GM12878 (cell line): ENCODE data around the gene CRYGN. TPM values are rescaled to one million over a fixed set of nuclear protein-coding genes. Genes with fewer than 3 reads are reported as not detected.

ENCODE experiments used
- ATAC-seq: fragments of 200-7000 bp; cut with Tn5 transposase; 3 replicates; pipeline ENCODE4 v1.9.1; 2020; ENCODE audit warnings: mild to moderate bottlenecking, moderate library complexity
- BruUV-seq: library from RNA; stranded (reverse); fragments of 400-500 nt; replicated peaks from 2 replicates; lab custom pipeline; 2021; lab: Mats Ljungman, UMichigan
- CTCF ChIA-PET: fragments of 300-600 bp; sonication (Branson Sonifier 250); formaldehyde crosslinking; extraction: SDS; loops from one replicate; lab custom pipeline; 2021; ENCODE audit warnings: inconsistent platforms; lab: Yijun Ruan, JAX
- POLR2A ChIA-PET: fragments of 350-600 bp; formaldehyde crosslinking; extraction: SDS; loops from one replicate; lab custom pipeline; 2021; ENCODE audit warnings: inconsistent platforms; lab: Charles Lee
- RAD21 ChIA-PET: fragments of 300-600 bp; sonication (Branson Sonifier 250); formaldehyde crosslinking; loops from one replicate; lab custom pipeline; 2023; ENCODE audit warnings: antibody characterized with exemption; ENCODE audit not compliant: unreplicated experiment; lab: Charles Lee
- SMC1A ChIA-PET: fragments of 300-600 bp; sonication (Branson Sonifier 250); formaldehyde crosslinking; loops from one replicate; lab custom pipeline; 2023; ENCODE audit not compliant: unreplicated experiment, uncharacterized antibody; lab: Charles Lee
- DNase-seq: peaks from one replicate; pipeline ENCODE4 v3.0.0-alpha.2; 2011; ENCODE audit warnings: low read depth, low spot score
- FAIRE-seq: peaks from 3 replicates; lab custom pipeline; 2011; peaks lifted over from hg19 to GRCh38; lab: Jason Lieb, UNC
- H2AFZ ChIP-seq: 2 replicates; pipeline ENCODE4 v1.6.0; 2011; ENCODE audit warnings: low read depth, low read length, control low read depth; ENCODE audit not compliant: control insufficient read depth
- H3K27ac ChIP-seq: 2 replicates; pipeline ENCODE4 v1.5.1; 2011; ENCODE audit warnings: control low read depth; ENCODE audit not compliant: control insufficient read depth, insufficient read depth
- H3K27me3 ChIP-seq, 2 experiments: replicated peaks in 1 of 2; 2 replicates each; pipeline versions ENCODE4 v1.6.0 to v1.6.1; 2011; ENCODE audit warnings: low read length in 1 of 2; ENCODE audit not compliant: control insufficient read depth in 2 of 2, insufficient read depth in 2 of 2
- H3K36me3 ChIP-seq, 2 experiments: 2 replicates each; pipeline ENCODE4 v1.5.1; 2011; ENCODE audit warnings: low read length in 1 of 2; ENCODE audit not compliant: control insufficient read depth in 2 of 2, insufficient read depth in 2 of 2
- H3K4me1 ChIP-seq: 2 replicates; pipeline ENCODE4 v1.6.1; 2011; ENCODE audit warnings: mild to moderate bottlenecking, low read length, moderate library complexity, mixed read lengths; ENCODE audit not compliant: control insufficient read depth, insufficient read depth
- H3K4me2 ChIP-seq: 2 replicates; pipeline ENCODE4 v1.6.0; 2011; ENCODE audit warnings: control low read depth; ENCODE audit not compliant: control insufficient read depth, insufficient read depth
- H3K4me3 ChIP-seq: fragments of 200-600 bp; sonication (generic); 2 replicates; pipeline ENCODE4 v1.5.1; 2016
- H3K79me2 ChIP-seq: 2 replicates; pipeline ENCODE4 v1.6.0; 2011; ENCODE audit warnings: low read length; ENCODE audit not compliant: control insufficient read depth, insufficient read depth
- H3K9ac ChIP-seq: 2 replicates; pipeline ENCODE4 v1.8.0; 2011; ENCODE audit warnings: low read length, control low read depth, mixed read lengths; ENCODE audit not compliant: control insufficient read depth, insufficient read depth
- H3K9me3 ChIP-seq: replicated peaks from 3 replicates; pipeline ENCODE4 v1.5.1; 2011; ENCODE audit warnings: mild to moderate bottlenecking, low read length; ENCODE audit not compliant: control insufficient read depth, insufficient read depth
- H4K20me1 ChIP-seq: 2 replicates; pipeline ENCODE4 v1.6.0; 2011; ENCODE audit not compliant: control insufficient read depth, insufficient read depth
- ATF7 ChIP-seq: fragments of 450-650 bp; IDR thresholded peaks from 2 replicates; pipeline ENCODE4 v1.6.1; 2016; ENCODE audit warnings: low read depth, mild to moderate bottlenecking
- CREB1 ChIP-seq: IDR thresholded peaks from 2 replicates; pipeline ENCODE4 v1.6.1; 2012; ENCODE audit warnings: low read depth, mild to moderate bottlenecking, inconsistent platforms
- EED ChIP-seq: sonication (generic); IDR thresholded peaks from 2 replicates; pipeline ENCODE4 v1.6.1; 2016; ENCODE audit warnings: antibody characterized with exemption, low read depth
- EZH2 ChIP-seq: IDR thresholded peaks from 2 replicates; pipeline ENCODE4 v1.6.1; 2012; ENCODE audit warnings: low read depth, mild to moderate bottlenecking, control low read depth, inconsistent platforms, low read length, borderline replicate concordance; ENCODE audit not compliant: control insufficient read depth
- GABPA ChIP-seq: IDR thresholded peaks from 2 replicates; pipeline ENCODE4 v1.6.1; 2014; ENCODE audit warnings: antibody characterized with exemption, low read depth, mild to moderate bottlenecking, inconsistent platforms
- GATAD2B ChIP-seq: fragments of 450-650 bp; conservative IDR thresholded peaks from 2 replicates; pipeline ENCODE4 v1.6.1; 2017; ENCODE audit warnings: low read depth, mild to moderate bottlenecking, moderate library complexity
- MYB ChIP-seq: fragments of 150-350 bp; IDR thresholded peaks from 2 replicates; pipeline ENCODE4 v1.6.1; 2014; ENCODE audit warnings: mild to moderate bottlenecking, low read depth, low read length, borderline replicate concordance
- MYC ChIP-seq: IDR thresholded peaks from 2 replicates; pipeline ENCODE4 v1.6.1; 2011; ENCODE audit warnings: mild to moderate bottlenecking, low read length, moderate library complexity, inconsistent platforms; ENCODE audit not compliant: insufficient read depth, insufficient replicate concordance, insufficient read length, severe bottlenecking
- NBN ChIP-seq: fragments of 450-650 bp; IDR thresholded peaks from 2 replicates; pipeline ENCODE4 v1.6.1; 2016
- PAX8 ChIP-seq: fragments of 450-650 bp; IDR thresholded peaks from 2 replicates; pipeline ENCODE4 v1.6.1; 2017; ENCODE audit warnings: mild to moderate bottlenecking, moderate library complexity
- SUPT20H ChIP-seq: IDR thresholded peaks from 2 replicates; pipeline ENCODE4 v1.6.1; 2011; ENCODE audit warnings: low read depth, mild to moderate bottlenecking, low read length, moderate library complexity, borderline replicate concordance; ENCODE audit not compliant: control insufficient read depth
- ZSCAN29 ChIP-seq: fragments of 450-650 bp; IDR thresholded peaks from 2 replicates; pipeline ENCODE4 v1.6.1; 2017; ENCODE audit warnings: mild to moderate bottlenecking, moderate library complexity
- WGBS: methylation state at CpG from one replicate; pipeline ENCODE4 v1.1.6; 2016; ENCODE audit warnings: low lambda C conversion rate; ENCODE audit not compliant: insufficient replicate concordance, insufficient coverage; ENCODE audit errors: missing lambda C conversion rate; 5-methylcytosine and 5-hydroxymethylcytosine counted together
- in situ Hi-C: fragments of 300-500 bp; cut with MboI; formaldehyde crosslinking; loops from 9 replicates; pipeline ENCODE4 v1.14.3; 2018; ENCODE audit warnings: mixed read lengths
- intact Hi-C: fragments of 100-400 bp; cut with micrococcal nuclease; formaldehyde crosslinking; loops from one replicate; pipeline ENCODE4 v1.14.2; 2022; ENCODE audit not compliant: unreplicated experiment
- polyA plus RNA-seq, 11 experiments: library from polyadenylated mRNA; depleted of rRNA in 4 of 11; unstranded in 6 of 11; stranded (reverse) in 5 of 11; fragments of >200 nt; fragmentation: Nextera tagmentation in 4 of 11; fragmentation: Illumina TruSeq in 1 of 11; extraction: Ambion mirVana in 4 of 11; extraction: Trizol in 1 of 11; gene quantifications; 1 replicate in 1 of 11; 2 replicates in 10 of 11; pipeline versions ENCODE4 v1.2.1 to v1.2.3, GENCODE V29; 2011 to 2016; ENCODE audit warnings: inconsistent platforms in 2 of 11, missing spikeins in 2 of 11, low read depth in 1 of 11
- total RNA-seq, 4 experiments: library from RNA; depleted of rRNA in 3 of 4; stranded (reverse); fragments of >200 nt in 3 of 4; fragmentation: Illumina TruSeq in 1 of 4; extraction: Trizol in 1 of 4; gene quantifications; 2 replicates each; pipeline versions ENCODE4 v1.2.1 to v1.2.3, GENCODE V29; 2013 to 2021
- TF ChIP-seq, protein P1 (sequence below): fragments of 450-650 bp; conservative IDR thresholded peaks from 2 replicates; pipeline ENCODE4 v1.6.1; 2017; ENCODE audit warnings: mild to moderate bottlenecking, moderate library complexity
- TF ChIP-seq, protein P2 (sequence below): IDR thresholded peaks from 2 replicates; pipeline ENCODE4 v1.6.1; 2011; ENCODE audit warnings: borderline replicate concordance, low read depth, mild to moderate bottlenecking, moderate library complexity, mixed read lengths, low read length; ENCODE audit not compliant: insufficient read depth; ENCODE audit errors: extremely low read length
- TF ChIP-seq, protein P3 (sequence below): fragments of 450-650 bp; IDR thresholded peaks from 2 replicates; pipeline ENCODE4 v1.6.1; 2018; ENCODE audit warnings: borderline replicate concordance, mild to moderate bottlenecking; ENCODE audit not compliant: partially characterized antibody

CRYGN gene
- total and polyA plus RNA-seq, 10 of the 15 experiments (the other 5 are each of a cell fraction or from before 2014, with no cell fraction given) = not detected

DNA sequence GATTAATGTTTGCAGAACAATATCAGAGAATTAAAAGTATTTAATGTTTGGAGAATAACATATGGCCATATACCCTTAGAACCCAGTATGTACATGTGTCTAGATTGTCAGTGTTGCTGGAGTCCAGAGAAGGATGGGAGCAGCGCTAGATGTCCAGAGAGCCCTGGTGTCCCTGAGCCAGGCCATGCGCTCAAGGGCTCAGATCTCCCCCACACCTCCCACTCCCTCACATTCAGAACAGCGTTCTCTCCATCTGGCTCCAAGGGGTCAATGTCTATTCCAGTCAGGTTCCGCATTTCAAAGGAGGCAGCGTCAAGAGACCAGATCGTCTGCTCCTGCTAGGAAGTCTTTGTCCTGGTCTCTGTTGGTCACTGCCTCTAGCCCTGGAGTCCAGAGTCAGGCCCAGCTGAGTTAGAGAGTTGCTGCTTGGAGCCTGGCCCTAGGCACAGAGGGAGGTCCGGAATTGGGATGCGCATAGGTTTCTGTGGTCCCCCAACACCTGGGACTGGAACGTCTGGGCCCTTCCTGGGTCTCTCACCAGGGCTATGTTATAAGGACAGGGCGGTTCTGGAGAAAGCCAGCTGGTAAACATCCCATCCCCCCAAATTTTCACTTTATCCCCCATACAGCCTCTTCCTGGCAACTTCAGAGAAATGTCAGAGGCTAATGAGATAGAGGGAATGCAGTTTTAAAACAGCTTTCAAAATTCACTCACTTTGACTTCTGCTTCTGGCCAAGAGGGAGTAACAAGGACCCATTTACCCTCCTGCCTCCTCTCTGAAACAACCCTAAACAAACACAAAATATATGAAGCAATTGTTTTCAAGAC, 23.6 kb downstream of the CRYGN start:
- no peak for FAIRE-seq
- POLR2A ChIA-PET = no interaction called here

More for the DNA sequence above, 23.6 kb downstream of the CRYGN start:
- CTCF ChIA-PET = interaction anchor here (1.1 to 1.3 kb wide), 2 partner anchors 28 to 32 kb away, joined by 3 to 4 read pairs; no protein-coding TSS in a partner anchor
- H3K27ac ChIP-seq = no peak overlapping the region
- no peak overlapping the region for H2AFZ ChIP-seq
- H3K27me3 ChIP-seq = peaks cover 0 to 4% of the 10 kb centered on the region in 2 experiments; a peak in 3 of 4 replicates
- no peak overlapping the region for H3K4me2 ChIP-seq
- no peak overlapping the region for H3K9ac ChIP-seq
- no peaks in the 10 kb centered on the region for H3K4me1 ChIP-seq
- no peaks in the 10 kb centered on the region for H4K20me1 ChIP-seq
- TF ChIP-seq EED = no peak
- no peak for TF ChIP-seq GABPA
- TF ChIP-seq MYB = no peak
- no peak for TF ChIP-seq ZSCAN29
- TF ChIP-seq NBN = no peak
- TF ChIP-seq ATF7 = no peak
- TF ChIP-seq, protein P1, sequence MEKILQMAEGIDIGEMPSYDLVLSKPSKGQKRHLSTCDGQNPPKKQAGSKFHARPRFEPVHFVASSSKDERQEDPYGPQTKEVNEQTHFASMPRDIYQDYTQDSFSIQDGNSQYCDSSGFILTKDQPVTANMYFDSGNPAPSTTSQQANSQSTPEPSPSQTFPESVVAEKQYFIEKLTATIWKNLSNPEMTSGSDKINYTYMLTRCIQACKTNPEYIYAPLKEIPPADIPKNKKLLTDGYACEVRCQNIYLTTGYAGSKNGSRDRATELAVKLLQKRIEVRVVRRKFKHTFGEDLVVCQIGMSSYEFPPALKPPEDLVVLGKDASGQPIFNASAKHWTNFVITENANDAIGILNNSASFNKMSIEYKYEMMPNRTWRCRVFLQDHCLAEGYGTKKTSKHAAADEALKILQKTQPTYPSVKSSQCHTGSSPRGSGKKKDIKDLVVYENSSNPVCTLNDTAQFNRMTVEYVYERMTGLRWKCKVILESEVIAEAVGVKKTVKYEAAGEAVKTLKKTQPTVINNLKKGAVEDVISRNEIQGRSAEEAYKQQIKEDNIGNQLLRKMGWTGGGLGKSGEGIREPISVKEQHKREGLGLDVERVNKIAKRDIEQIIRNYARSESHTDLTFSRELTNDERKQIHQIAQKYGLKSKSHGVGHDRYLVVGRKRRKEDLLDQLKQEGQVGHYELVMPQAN = no peak
- no peak for TF ChIP-seq EZH2
- TF ChIP-seq MYC = no peak
- no peak for TF ChIP-seq GATAD2B
- TF ChIP-seq, protein P2, sequence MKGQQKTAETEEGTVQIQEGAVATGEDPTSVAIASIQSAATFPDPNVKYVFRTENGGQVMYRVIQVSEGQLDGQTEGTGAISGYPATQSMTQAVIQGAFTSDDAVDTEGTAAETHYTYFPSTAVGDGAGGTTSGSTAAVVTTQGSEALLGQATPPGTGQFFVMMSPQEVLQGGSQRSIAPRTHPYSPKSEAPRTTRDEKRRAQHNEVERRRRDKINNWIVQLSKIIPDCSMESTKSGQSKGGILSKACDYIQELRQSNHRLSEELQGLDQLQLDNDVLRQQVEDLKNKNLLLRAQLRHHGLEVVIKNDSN = no peak
- no peak for TF ChIP-seq SUPT20H
- TF ChIP-seq, protein P3, sequence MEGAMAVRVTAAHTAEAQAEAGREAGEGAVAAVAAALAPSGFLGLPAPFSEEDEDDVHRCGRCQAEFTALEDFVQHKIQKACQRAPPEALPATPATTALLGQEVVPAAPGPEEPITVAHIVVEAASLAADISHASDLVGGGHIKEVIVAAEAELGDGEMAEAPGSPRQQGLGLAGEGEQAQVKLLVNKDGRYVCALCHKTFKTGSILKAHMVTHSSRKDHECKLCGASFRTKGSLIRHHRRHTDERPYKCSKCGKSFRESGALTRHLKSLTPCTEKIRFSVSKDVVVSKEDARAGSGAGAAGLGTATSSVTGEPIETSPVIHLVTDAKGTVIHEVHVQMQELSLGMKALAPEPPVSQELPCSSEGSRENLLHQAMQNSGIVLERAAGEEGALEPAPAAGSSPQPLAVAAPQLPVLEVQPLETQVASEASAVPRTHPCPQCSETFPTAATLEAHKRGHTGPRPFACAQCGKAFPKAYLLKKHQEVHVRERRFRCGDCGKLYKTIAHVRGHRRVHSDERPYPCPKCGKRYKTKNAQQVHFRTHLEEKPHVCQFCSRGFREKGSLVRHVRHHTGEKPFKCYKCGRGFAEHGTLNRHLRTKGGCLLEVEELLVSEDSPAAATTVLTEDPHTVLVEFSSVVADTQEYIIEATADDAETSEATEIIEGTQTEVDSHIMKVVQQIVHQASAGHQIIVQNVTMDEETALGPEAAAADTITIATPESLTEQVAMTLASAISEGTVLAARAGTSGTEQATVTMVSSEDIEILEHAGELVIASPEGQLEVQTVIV = no peak
- TF ChIP-seq CREB1 = no peak
- no peak for TF ChIP-seq PAX8
- H3K9me3 ChIP-seq = peaks cover 6% of the 10 kb centered on the region; the same call in 2 of the 3 replicates
- no peaks in the 10 kb centered on the region for H3K79me2 ChIP-seq
- intact Hi-C loops = no loop called here
- no peak overlapping the region for H3K4me3 ChIP-seq
- no TSS peak for BruUV-seq
- ATAC-seq (no peak), DNase-seq (no peak)
- RAD21 ChIA-PET = no interaction called here
- SMC1A ChIA-PET = no interaction called here
- in situ Hi-C loops = no loop called here
- WGBS = 67% methylated on average over 10 of the region's 10 CpGs
- no peaks in the 10 kb centered on the region for H3K36me3 ChIP-seq
